ENCODE results near the gene GORASP2.

GORASP2 gene

DNA sequence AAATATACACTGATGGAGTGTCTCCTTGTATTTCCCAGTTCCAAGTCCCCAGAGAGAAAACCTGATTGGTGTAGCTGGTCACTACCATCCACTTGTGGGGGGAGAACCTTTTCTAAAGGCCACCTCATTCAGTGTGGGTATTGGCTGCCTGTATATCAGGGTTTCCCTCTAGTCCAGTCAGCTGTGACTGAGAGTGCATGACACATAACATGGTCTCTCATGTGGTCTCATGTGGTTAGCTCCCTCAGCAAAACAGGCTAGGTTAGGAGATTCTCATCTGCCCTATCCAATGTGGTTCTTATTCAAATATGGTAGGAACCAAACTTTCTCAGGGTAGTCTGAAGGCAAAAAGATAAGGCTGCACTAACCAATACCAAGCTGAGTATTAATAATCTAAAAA lies 4.1 kb upstream of the GORASP2 start:
- DNase-seq = no peak

DNA sequence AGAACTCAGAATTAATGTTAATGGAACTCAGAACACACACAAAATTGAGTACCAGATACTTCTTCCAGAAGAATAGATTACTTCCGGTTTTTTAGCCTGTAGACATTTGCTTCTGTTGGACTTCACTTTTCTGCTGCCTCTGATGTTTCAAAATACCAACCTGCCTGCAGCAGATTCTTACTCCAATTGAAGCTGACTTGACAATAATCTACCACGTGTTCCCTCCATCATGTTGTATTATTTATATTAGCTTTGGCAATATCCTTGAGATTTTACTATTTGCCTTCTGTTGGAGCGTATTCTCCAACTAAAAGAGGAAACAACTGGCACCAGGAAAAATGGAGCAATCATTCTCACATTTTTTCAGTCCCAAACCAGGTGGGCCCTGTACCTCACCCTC lies 3.1 kb upstream of the GORASP2 start:
- DNase-seq = no peak

DNA sequence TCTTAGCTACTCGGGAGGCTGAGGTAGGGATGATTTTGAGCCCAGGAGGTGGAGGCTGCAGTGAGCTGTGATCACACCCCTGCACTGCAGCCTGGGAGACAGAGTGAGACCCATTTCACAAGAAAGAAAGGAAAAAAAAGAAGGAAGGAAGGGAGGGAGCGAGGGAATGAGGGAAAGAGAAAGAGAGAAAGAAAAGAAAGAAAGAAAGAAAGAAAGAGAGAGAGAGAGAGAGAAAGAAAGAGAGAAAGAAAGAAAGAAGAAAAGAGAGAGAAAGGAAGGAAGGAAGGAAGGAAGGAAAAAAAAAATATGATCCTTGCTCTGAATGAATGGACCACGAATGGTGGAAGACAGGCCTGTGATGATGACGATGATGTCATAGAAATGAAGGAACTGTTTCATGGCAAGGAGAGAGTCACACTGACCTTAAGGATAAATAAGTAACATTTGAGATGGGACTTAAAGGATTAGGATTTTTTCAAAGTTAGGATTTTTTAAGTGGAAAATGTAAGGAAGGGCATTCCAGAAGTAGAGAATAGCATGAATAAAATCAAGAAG lies 2.2 kb upstream of the GORASP2 start:
- no peak for DNase-seq

DNA sequence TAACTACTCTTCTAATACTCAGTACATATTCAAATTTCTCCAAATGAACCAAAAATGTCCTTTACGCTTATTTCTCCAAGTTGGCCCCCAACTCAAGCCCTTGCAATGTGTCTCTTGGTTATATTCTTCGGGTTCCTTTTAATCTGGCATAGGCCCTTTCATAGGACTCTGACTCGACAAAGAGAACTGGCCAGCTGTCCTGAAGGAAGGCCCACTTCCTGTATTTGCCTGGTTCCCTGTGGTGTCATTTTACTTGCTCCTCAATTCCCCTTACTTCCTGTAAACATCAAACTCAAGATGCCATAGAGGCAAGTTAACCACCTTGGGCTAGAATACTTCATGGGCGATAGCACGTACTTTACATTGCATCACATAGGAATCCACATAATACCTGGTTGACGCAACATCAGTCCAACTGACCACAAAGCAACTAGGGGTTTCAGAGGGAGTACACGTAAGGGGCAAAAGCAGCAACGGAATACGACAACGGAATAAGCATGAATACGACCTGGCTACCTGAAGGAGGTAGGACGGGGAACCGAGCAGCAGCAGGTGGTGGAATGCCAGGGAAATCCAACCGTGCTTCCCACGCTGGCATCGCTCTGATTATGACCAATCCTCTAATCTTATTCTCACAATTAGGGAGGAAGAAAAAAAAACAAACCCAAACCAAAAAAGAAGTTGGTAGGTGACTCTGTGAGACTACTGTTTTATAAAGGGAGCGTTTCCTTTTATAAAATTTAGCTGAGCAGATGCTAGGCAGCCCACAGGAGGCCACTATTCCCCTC lies 823 bp upstream of the GORASP2 start:
- peak; percentile 83 for DNase-seq

DNA sequence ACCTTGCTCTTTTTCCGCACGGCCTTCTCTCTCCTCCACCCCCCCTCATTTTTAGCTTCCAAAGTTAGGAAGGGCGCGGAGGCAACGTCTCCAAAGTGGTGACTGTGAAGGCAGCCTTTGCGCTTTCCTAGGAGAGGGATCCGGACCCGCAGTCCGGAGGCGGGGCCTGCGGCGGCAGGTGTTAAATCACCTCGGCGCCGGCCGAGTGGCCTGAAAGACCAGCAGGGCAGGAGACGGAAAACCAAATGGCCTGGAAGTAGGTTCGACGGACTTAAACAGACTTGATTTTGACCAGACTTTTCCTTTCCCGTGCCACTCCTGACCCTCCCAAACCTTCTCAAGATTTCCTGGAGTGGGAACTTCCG lies 615 bp downstream of the GORASP2 start:
- no peak for DNase-seq

DNA sequence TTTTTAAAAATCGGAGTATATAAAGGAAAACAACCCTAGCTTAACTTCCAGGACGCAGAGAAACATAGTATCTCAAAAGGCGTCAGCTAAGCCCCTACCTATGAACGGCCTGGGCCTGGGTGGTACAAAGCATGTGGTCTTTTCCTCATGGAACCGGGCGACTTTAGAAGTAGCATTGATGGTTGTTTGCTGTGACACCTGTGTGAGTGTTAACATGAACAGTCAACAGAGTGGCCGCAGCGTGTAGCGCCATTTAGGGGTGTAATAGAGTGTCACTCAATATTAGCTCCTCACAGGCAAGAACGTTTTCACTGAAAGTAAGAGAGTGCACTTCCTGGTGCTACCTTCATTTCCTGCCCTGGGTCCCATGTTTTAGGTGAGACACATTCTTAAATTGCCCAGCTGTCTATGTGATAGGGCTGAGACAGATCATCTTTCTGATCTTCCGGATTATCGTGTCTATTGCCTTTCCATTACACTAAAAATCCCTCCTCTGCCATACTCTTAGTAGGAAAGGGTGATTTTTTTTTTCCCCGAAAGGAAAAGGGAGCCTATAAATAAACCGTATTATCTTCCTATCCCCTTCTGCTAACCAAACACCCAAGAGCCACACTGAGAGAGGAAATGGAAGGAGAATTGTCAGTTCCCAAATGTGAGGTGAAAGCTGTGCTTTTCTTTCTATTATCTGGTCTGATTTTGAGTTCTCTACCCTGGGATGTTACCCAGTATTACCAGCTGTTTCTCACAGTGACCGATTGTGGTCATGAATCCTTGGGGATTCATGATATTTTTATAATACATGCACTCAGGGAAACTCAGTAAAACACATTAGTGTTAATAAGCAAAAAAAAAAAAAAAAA lies 1.3 kb downstream of the GORASP2 start:
- no peak for DNase-seq

DNA sequence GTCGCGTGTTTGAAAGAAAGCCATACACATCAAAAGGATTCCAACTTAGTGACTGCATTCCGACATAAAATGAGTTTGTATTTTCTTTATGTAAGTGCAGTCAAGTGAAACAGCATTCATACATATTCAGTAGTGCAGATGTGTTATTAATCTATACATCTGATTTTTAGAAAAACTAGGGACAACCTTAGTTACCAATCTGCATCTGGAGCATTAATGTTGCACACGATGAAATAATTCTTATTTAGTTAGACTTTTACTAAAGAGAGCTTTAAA lies 1.9 kb downstream of the GORASP2 start:
- DNase-seq = no peak

DNA sequence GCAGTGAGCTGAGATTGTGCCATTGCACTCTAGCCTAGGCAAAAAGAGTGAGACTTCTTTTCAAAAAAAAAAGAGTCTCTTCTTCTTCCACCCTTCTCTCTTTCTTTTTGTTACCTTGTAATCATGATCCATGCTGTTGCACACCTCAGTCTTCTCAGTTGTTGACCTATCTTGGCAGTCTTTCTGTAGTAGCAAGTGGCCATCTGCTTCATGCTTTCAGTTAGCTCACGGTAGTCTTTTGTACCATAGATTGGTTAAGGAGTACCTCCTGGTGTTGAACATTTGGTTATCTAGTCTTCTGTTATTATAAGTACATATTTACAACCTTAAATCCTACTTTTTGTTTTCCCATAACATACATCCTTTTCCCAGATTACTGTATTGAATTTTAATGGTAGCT lies 3.1 kb downstream of the GORASP2 start:
- no peak for DNase-seq

DNA sequence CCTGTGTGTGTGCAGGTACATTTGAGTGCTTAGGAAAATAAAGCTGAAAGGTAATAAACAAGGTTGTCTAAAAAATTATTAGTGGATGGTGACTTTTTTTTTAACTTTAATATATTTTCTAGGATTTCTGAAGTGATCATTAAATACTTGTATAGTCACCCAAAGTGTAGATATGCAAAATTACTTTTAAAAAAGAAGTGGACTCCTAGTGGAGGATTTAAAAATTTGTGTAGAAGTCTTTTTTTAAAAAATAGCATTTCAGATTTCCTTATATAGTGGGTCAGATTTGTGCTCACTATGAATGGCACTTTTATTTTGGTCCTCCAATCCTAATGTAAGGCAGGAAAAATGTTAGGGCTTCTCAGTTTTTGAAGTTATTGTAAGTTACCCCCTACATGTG lies 3.9 kb downstream of the GORASP2 start:
- DNase-seq = no peak

DNA sequence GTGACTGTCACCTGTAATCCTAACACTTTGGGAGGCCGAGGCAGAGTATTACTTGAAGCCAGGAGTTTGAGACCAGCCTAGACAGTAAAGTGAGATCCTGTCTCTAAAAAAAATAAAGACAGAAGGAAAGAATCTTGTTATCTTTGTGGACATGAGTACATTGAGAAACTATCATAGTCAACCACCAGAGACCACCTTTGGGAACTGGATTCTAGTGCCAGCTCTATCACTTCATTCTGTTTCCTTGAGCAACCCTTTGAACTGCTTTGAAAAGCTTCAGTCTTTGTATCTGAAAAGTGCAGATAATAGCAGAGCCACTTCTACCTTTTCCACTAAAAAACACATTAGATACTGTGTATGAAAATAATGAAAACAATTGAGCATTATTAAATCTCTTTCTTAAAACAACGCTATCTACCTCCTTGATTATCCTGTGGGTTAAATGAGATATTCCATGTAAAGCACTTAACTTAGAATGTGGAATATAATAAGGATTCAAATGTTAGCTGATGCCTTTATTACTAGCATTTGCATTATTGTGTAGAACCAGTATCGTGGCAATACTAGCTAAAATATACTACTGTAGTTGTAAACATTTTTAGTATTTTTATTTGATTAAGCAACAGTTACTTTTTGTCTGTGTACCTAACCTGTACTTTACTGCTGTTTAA lies 8.8 kb downstream of the GORASP2 start:
- DNase-seq = no peak

DNA sequence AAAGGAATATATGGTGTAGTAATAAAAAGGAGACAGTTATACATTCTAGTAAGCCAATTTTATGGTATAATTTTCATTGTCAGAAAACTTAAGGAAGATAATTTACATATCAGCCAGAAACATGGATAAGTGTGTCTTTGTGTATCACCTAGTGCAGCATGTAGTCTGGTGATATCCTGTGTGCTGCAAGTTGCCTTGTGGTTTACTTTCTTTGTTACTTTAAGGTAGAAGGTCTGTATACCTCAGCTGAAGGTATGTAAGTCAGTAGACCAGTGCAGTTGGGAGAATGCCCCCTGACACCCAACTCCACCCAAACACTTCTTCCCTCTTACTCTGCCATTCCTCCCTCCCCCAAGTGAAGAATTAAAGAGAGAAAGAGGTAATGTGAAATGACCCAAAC lies 11.0 kb downstream of the GORASP2 start:
- no peak for DNase-seq

DNA sequence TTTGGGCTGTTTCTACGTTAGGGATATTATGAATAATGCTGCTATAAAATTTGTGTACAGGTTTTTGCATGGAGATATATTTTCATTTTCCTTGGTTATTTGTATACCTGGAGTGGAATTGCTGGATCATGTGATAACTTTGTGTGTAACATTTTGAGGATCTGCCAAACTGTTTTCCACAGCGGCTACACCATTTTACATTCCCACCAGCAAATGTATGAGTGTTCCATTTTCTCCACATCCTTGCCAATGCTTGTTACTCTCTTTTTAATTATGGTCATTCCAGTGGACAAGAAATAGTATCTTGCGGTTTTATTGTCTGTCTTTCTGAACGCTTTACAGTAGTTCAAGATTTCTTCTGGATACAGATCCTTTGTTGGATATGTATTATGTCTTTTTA lies 13.6 kb downstream of the GORASP2 start:
- no peak for DNase-seq

DNA sequence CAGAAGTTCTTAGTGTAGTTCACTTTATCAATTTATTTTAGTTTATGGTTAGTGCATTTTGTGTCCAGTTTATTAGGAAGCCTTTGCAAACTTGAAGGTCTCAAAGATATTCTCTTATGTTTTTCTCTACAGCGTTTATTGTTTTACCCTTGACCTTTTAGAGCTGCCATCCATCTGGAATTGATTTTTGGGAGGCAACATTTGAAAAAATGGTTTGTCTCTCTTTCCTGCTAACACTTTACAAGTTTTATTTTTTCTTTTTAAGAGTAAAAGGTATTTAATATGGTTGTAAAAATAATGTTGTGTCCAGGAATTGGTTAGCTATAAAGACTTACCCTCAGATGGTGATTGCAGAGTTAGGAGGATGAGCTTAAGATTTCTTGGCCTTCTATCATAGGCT lies 14.0 kb downstream of the GORASP2 start:
- no peak for DNase-seq

DNA sequence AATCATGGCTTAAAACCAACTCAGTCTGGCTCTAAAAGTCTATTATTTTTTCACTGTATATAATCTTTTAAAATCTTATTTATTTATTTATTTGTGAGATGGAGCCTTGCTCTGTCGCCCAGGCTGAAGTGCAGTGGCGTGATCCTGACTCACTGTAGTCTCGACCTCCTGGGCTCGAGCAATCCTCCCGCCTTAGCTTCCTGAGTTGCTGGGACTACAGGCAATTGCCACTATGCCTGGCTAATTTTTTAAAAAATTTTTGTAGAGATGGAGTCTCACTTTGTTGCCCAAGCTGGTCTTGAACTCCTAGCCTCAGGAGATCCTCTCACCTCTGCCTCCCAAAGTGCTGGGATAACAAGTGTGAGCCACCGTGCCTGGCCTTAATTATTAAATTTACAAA lies 14.5 kb downstream of the GORASP2 start:
- no peak for DNase-seq

DNA sequence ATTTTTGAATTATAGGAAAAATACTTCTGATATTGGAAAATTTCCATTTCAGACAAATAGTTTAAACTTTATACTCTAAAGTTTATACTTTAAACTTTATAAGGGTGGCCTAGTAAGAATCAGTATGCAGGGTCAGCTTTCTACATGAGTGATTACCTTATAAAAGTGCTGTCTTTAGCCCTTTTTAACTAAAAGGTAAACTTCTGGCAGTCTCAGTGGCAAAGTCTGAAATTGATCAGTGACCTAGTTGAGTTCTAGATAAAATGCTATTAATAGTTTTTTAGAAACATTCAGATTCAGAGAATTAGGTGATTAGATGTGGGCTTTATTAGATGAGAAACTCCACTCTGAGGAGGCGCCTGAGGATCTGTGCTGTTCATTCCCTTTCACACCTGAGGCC lies 15.5 kb downstream of the GORASP2 start:
- no peak for DNase-seq

DNA sequence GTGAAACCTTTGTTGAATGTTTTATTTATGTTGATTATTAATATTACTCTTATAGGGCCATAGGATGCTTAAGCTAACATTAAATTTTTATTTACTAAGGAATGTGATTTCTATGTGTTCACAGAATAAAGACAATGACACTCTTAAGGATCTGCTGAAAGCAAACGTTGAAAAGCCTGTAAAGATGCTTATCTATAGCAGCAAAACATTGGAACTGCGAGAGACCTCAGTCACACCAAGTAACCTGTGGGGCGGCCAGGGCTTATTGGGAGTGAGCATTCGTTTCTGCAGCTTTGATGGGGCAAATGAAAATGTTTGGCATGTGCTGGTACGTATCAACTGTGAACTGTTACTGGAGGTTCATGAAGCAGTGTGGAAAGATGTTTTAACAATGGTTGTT lies 20.4 kb downstream of the GORASP2 start:
- no peak for DNase-seq

DNA sequence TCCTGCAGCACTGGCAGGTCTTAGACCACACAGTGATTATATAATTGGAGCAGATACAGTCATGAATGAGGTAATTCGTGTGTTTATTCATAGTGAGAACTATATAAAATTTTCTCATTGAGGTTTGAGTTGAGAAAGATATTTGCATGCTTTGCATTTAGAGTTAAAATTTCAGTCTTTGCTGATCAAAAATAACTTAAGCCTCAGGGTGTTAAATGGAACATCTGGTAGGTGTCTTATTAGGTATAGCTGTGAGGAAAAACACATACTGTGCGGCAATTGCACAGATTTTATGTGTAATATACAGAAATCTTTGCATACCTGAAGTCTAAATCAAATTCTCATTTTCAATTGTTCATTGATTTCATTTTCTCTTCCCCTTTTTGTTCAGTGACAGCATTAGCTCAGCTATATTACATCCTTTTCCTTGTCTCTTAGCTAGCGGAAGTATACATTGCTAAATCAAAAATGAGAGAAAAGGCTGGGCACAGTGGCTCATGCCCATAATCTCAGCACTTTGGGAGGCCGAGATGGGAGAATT lies 21.2 kb downstream of the GORASP2 start:
- DNase-seq = peak; percentile 71

DNA sequence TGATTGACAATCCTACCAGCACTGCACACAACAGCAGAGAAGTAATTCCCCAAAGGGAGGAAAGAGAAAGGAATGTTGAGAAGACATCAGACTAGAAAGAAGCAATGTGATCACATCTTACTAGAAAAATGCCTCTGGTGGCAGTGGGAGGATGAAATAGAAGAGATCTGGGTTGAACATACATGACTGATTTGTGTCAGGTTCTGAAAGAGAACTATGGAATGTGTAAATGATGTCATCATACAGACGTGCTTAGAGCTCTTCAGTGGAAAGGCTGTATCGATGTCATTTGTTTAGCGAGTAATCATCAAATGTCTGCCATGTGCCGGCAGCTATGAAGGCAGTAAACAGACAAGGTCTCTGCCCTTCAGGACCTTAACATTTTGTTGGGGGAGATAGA lies 24.9 kb downstream of the GORASP2 start:
- DNase-seq = no peak

DNA sequence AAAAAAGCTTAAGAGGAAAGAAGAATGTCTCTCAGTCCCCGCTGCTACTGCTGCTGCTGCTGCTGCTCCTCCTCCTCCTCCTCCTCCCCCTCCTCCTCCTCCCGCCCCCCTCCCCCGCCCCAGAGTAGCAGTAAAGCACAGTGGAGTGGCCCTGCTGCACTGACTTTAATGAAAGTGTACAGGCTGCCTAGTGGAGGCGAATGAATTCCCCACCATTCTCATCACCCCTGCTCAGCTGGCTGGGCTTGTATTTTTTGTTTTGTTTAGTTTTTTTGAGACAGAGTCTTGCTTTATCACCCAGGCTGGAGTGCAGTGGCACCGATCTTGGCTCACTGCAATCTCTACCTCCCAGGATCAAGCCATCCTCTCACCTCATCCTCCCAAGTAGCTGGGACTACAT lies 34.3 kb downstream of the GORASP2 start:
- DNase-seq = no peak

DNA sequence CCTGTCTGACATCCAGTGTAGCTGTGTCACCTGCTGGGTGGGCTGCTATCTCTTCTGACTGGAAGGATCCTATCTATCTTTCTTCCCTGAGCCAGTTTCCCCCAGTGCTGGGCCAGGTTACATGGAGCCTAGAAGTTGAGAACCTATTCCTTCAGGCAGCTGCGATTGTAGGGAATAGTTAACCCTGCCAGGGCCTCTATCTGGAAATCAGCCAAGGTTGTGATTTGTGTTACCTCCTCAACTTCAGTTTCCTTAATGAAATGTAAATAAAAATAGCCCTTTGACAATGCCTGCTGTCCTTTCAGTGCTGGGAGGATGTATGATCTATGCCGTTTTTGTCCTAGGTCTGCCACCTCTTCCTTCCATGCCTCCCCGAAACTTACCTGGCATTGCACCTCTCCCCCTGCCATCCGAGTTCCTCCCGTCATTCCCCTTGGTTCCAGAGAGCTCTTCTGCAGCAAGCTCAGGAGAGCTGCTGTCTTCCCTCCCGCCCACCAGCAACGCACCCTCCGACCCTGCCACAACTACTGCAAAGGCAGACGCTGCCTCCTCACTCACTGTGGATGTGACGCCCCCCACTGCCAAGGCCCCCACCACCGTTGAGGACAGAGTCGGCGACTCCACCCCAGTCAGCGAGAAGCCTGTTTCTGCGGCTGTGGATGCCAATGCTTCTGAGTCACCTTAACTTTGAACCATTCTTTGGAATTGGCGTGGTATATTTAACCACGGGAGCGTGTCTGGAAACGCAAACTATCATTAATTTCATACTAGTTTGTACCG lies 36.6 kb downstream of the GORASP2 start:
- DNase-seq = no peak

DNA sequence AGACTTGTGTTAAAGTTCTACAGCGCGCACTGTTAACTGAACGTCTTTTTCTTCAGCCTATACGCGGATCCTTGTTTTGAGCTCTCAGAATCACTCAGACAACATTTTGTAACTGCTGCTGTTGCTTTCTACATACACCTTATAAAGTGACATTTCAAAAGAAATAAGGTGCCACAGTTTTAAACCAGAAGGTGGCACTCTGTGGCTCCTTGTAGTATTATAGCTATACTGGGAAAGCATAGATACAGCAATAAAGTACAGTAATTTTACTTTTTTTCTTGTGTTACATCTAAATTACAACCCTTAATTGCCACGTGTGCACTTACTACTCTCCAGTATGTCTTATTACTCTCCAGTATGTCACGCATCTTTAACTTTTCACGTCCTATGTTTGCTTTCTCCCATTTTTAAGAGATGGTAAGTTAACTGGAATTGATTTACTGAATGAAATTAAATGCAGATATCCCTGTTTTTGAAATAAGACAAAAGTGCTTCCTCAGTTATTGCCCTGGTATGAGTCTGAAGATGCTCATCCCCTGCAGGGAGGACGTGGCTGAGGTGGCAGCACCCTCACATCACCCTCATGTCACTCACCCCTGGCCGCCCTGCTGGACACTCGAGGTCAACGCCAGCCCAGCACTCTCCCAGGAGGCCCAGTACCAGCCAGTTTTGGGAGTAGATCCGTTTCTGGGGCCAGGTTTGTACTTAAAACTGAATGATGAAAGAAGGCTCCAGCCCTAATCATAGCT lies 37.8 kb downstream of the GORASP2 start:
- peak; percentile 6 for DNase-seq

DNA sequence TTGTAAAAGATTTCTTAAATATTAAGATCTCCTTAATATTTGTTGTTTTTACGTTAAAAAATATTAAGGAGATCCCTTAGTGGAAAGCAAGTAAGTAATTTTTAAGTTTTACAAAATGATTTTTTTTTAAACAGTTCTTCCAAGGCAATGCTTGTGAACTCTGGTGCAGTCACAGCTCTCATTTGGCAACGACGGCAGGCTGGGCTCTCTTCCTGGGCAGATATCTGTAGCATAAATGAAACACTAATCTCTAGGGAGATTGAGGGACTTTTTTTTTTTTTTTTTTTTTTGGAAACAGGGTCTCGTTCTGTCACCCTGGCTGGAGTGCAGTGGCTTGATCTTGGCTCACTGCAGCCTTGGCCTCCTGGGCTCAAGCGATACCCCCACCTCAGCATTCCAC lies 38.5 kb downstream of the GORASP2 start:
- DNase-seq = no peak
